Measurements from ENCODE around the gene A3GALT2. TPM values are rescaled to one million over a fixed set of nuclear protein-coding genes. Genes with fewer than 3 reads are reported as not detected.

Gene A3GALT2
- total RNA-seq, 1 experiment from 2014 or later, result not detected

DNA sequence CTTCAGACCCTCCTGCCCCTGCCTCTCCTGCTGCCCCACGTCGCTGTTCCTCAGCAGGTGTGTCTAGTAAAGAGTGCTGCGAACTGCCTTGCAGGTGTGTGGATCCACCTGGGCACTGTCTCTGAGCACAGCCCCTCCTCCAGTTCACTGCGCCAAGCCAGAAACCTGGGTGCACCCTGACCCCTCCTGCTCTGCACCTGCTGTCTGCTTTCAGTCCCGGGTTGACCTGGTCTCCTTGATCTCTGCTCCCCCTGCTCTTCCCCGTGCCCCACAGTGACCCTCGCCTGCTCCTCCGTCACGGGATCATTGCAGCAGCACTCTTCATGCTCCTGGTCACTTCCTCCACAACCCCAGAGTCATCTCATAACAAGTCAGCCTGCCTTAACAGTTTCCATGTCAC lies 6.5 kb downstream of the A3GALT2 start:
- BruUV-seq (replicated peaks), result no TSS peak
- Histone ChIP-seq H3K9me3 (ENCODE audit: control insufficient read depth, insufficient read depth, low read depth, low read length) (no peaks in the 10 kb centered on the region), H3K27ac (ENCODE audit: low read length) (no peak overlapping the region), H3K36me3 (ENCODE audit: control insufficient read depth, insufficient read depth, low read length) (no peaks in the 10 kb centered on the region), H3K4me1 (ENCODE audit: control insufficient read depth, insufficient read depth, low read length) (no peaks in the 10 kb centered on the region), H3K4me3 (ENCODE audit: low read depth in 2 of 2, low read length in 2 of 2) (no peak overlapping the region), H3K27me3 (ENCODE audit: control insufficient read depth, insufficient read depth, low read length) (no peaks in the 10 kb centered on the region)
- DNase-seq (ENCODE audit: low read depth, low spot score) (no peak), ATAC-seq (no peak)
- intact Hi-C loops (cut with micrococcal nuclease; ENCODE audit: unreplicated experiment), result no loop called here
- POLR2A ChIA-PET, result no interaction called here
- in situ Hi-C loops (cut with HindIII; ENCODE audit: low pct_unique_long_range_greater_than_20kb, low sequenced_read_pairs), result no loop called here
- TF ChIP-seq TCF7L2 (IDR thresholded peaks at IDR 0.05; ENCODE audit: low read depth, low read length) (no peak), POLR2AphosphoS5 (IDR thresholded peaks at IDR 0.05; ENCODE audit: low read depth, low read length) (no peak), SIN3A (IDR thresholded peaks at IDR 0.05; ENCODE audit: borderline replicate concordance, insufficient read depth, low read depth, low read length) (no peak)
- TF ChIP-seq, protein P1, sequence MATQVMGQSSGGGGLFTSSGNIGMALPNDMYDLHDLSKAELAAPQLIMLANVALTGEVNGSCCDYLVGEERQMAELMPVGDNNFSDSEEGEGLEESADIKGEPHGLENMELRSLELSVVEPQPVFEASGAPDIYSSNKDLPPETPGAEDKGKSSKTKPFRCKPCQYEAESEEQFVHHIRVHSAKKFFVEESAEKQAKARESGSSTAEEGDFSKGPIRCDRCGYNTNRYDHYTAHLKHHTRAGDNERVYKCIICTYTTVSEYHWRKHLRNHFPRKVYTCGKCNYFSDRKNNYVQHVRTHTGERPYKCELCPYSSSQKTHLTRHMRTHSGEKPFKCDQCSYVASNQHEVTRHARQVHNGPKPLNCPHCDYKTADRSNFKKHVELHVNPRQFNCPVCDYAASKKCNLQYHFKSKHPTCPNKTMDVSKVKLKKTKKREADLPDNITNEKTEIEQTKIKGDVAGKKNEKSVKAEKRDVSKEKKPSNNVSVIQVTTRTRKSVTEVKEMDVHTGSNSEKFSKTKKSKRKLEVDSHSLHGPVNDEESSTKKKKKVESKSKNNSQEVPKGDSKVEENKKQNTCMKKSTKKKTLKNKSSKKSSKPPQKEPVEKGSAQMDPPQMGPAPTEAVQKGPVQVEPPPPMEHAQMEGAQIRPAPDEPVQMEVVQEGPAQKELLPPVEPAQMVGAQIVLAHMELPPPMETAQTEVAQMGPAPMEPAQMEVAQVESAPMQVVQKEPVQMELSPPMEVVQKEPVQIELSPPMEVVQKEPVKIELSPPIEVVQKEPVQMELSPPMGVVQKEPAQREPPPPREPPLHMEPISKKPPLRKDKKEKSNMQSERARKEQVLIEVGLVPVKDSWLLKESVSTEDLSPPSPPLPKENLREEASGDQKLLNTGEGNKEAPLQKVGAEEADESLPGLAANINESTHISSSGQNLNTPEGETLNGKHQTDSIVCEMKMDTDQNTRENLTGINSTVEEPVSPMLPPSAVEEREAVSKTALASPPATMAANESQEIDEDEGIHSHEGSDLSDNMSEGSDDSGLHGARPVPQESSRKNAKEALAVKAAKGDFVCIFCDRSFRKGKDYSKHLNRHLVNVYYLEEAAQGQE (IDR thresholded peaks at IDR 0.05; ENCODE audit: insufficient read depth in 1 of 2, low read depth in 2 of 2, low read length in 1 of 2), result no peak
- TF ChIP-seq, protein P2, sequence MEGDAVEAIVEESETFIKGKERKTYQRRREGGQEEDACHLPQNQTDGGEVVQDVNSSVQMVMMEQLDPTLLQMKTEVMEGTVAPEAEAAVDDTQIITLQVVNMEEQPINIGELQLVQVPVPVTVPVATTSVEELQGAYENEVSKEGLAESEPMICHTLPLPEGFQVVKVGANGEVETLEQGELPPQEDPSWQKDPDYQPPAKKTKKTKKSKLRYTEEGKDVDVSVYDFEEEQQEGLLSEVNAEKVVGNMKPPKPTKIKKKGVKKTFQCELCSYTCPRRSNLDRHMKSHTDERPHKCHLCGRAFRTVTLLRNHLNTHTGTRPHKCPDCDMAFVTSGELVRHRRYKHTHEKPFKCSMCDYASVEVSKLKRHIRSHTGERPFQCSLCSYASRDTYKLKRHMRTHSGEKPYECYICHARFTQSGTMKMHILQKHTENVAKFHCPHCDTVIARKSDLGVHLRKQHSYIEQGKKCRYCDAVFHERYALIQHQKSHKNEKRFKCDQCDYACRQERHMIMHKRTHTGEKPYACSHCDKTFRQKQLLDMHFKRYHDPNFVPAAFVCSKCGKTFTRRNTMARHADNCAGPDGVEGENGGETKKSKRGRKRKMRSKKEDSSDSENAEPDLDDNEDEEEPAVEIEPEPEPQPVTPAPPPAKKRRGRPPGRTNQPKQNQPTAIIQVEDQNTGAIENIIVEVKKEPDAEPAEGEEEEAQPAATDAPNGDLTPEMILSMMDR (IDR thresholded peaks at IDR 0.05), result no peak
- CTCF ChIA-PET, result no interaction called here

DNA sequence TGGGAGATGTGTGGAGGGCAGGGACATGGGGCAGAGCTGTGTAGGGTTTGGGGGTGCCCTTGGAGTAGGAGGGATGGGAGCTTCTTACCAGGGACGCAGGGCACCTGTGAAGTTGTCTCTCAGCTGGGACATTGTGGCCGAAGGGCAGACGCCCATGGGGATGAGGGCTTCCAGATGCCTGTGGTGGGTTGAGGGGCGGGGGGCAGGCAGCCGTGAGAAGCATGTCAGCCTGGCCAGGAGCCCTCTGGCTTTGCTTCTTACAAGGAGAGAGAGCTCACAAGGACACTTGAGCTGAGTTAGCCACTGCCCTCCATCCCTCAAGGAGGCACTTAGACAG lies 8.5 kb downstream of the A3GALT2 start:
- in situ Hi-C loops (cut with HindIII; ENCODE audit: low pct_unique_long_range_greater_than_20kb, low sequenced_read_pairs) (no loop called here), intact Hi-C loops (cut with micrococcal nuclease; ENCODE audit: unreplicated experiment) (no loop called here)
- no peak for TF ChIP-seq POLR2AphosphoS5 (IDR thresholded peaks at IDR 0.05; ENCODE audit: low read depth, low read length)
- no peak for TF ChIP-seq SIN3A (IDR thresholded peaks at IDR 0.05; ENCODE audit: borderline replicate concordance, insufficient read depth, low read depth, low read length)
- TF ChIP-seq, protein P1 (IDR thresholded peaks at IDR 0.05; ENCODE audit: insufficient read depth in 1 of 2, low read depth in 2 of 2, low read length in 1 of 2), result no peak
- TF ChIP-seq TCF7L2 (IDR thresholded peaks at IDR 0.05; ENCODE audit: low read depth, low read length), result no peak
- TF ChIP-seq, protein P2 (IDR thresholded peaks at IDR 0.05), result no peak
- Histone ChIP-seq H3K4me3 (ENCODE audit: low read depth in 2 of 2, low read length in 2 of 2) (no peak overlapping the region), H3K9me3 (ENCODE audit: control insufficient read depth, insufficient read depth, low read depth, low read length) (no peaks in the 10 kb centered on the region), H3K36me3 (ENCODE audit: control insufficient read depth, insufficient read depth, low read length) (no peaks in the 10 kb centered on the region), H3K4me1 (ENCODE audit: control insufficient read depth, insufficient read depth, low read length) (no peaks in the 10 kb centered on the region), H3K27me3 (ENCODE audit: control insufficient read depth, insufficient read depth, low read length) (no peaks in the 10 kb centered on the region), H3K27ac (ENCODE audit: low read length) (no peak overlapping the region)
- POLR2A ChIA-PET, result interaction anchor here (0.6 to 0.7 kb wide), 2 partner anchors 95 to 399 kb away, joined by 4 to 9 read pairs; no protein-coding TSS in a partner anchor
- BruUV-seq (replicated peaks), result no TSS peak
- ATAC-seq (no peak; the same call in 1 of the 2 replicates), DNase-seq (ENCODE audit: low read depth, low spot score) (no peak)
- CTCF ChIA-PET, result no interaction called here
